IPS-15b (cell line): ENCODE results near the gene CACNG4.

Experiments used
- H3K27me3 ChIP-seq: one replicate; pipeline ENCODE4 v1.6.1; 2013; ENCODE audit warnings: low read length; ENCODE audit not compliant: control insufficient read depth, insufficient read depth
- H3K36me3 ChIP-seq: one replicate; pipeline ENCODE4 v1.6.1; 2013; ENCODE audit warnings: low read length; ENCODE audit not compliant: control insufficient read depth, insufficient read depth
- H3K4me1 ChIP-seq: one replicate; pipeline ENCODE4 v1.6.1; 2013; ENCODE audit warnings: mild to moderate bottlenecking, low read length; ENCODE audit not compliant: control insufficient read depth, insufficient read depth
- H3K4me3 ChIP-seq: one replicate; pipeline ENCODE4 v1.5.1; 2013; ENCODE audit warnings: low read depth, low read length
- H3K9ac ChIP-seq: one replicate; pipeline ENCODE4 v1.6.1; 2013; ENCODE audit warnings: low read depth, mild to moderate bottlenecking, low read length
- H3K9me3 ChIP-seq: one replicate; pipeline ENCODE4 v1.6.1; 2013; ENCODE audit warnings: mild to moderate bottlenecking, low read length; ENCODE audit not compliant: control insufficient read depth, insufficient read depth

Gene CACNG4

DNA sequence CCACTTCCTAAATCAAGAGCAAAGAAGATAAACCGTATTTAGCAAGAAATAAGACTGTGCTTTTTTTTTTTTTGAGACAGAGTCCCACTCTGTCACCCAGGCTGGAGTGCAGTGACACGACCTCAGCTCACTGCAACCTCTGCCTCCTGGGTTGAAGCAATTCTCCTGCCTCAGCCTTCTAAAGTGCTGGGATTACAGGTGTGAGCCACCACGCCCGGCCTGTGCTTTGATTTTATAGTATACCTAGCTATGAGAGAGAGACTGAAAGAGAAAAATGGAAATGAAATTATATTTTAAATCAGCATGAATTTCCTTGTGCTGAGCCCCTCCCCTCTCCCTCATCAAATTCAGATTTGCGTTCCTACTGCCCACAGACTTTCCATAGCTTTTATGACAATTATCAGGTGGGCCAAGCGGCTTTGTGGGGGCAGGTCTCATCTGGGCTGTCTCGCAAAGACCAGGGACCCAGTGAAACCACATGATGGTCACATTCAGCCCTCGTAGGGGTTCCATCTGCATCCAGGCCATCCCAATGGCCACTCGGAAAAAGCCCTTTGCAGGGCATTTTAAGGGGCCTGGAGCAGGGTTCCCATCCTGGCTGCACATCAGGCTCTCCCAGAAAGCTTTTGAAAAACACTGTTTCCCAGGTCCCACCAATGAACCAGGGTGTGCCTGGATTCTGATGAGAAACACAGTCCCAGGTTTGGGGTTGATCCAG lies 88.4 kb downstream of the CACNG4 start:
- Histone ChIP-seq H3K36me3 (no peaks in the 10 kb centered on the region), H3K27me3 (no peaks in the 10 kb centered on the region), H3K4me1 (no peaks in the 10 kb centered on the region), H3K4me3 (no peak overlapping the region), H3K9ac (no peak overlapping the region), H3K9me3 (no peaks in the 10 kb centered on the region)

DNA sequence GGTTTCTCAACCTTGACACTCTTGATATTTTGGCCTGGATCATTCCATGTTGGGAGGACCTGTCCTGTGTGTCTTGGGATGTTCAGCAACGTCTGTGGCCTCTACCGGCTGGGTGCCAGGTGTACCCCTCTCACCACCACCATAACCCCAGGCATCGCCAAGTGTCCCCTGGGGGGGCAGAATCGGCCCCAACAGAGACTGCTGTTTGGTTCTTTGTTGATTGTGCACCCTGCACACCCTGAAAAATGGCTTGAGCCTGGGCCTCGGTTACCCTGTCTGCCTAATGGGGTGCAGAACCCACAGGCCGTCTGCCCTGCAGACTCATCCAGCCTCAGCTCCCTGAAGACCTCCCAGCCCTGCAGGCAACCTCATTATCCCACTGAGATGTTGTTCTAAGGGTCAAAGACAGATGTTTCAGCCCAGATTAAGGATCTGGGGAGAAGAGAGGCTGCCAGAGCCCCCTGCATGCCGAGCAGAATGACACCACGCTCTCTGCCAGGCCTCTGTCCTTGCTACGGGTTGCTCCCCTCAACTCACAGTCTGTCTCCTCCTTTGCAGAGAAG lies 89.0 kb downstream of the CACNG4 start:
- Histone ChIP-seq H3K27me3 (no peaks in the 10 kb centered on the region), H3K4me1 (no peaks in the 10 kb centered on the region), H3K4me3 (no peak overlapping the region), H3K9me3 (no peaks in the 10 kb centered on the region), H3K36me3 (no peaks in the 10 kb centered on the region), H3K9ac (no peak overlapping the region)

DNA sequence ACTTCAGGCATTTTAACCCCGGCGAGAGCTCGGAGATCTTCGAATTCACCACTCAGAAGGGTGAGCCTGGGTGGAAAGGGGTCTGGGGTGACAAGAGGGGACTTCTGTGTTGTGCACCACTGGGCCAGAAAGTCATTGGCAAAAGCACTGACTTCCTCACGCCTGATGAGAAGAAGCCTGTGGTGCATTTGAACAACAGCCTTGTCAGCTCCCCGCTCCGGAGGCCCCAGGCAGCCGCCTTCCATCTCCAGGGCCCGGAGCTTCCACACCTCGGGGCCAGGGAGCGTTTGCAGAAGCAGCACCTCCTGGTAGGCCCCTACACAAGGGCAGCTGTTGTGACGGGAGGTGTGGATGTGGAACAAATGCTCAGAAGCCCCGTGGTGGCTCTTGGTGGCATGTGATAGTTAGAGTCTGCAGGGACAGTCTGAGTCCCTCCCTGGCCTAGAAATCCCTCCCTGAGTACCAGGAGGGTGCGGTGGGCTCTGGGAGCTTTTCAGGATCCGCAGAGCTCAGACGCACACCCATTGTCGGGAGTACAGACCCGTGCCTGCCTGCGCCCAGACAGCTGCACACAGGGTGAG lies 89.6 kb downstream of the CACNG4 start:
- H3K4me1 ChIP-seq: no peaks in the 10 kb centered on the region
- H3K9me3 ChIP-seq: no peaks in the 10 kb centered on the region
- H3K4me3 ChIP-seq: no peak overlapping the region
- H3K27me3 ChIP-seq: no peaks in the 10 kb centered on the region
- no peak overlapping the region for H3K9ac ChIP-seq
- no peaks in the 10 kb centered on the region for H3K36me3 ChIP-seq

DNA sequence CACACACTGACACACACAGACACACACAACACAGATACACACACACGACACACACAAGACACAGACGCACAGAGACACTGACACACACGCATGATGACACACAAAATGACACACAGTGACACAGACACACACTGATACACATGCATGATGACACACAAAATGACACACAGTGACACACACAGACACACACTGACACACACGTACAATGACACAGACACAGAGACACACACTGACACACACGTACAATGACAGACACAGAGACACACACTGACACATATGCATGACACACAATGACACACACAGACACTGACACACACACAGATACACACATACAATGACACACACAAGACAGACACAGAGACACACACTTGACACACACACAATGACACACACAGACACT lies 90.1 kb downstream of the CACNG4 start:
- Histone ChIP-seq H3K27me3 (no peaks in the 10 kb centered on the region), H3K36me3 (no peaks in the 10 kb centered on the region), H3K9ac (no peak overlapping the region), H3K4me3 (no peak overlapping the region), H3K4me1 (no peaks in the 10 kb centered on the region), H3K9me3 (no peaks in the 10 kb centered on the region)

DNA sequence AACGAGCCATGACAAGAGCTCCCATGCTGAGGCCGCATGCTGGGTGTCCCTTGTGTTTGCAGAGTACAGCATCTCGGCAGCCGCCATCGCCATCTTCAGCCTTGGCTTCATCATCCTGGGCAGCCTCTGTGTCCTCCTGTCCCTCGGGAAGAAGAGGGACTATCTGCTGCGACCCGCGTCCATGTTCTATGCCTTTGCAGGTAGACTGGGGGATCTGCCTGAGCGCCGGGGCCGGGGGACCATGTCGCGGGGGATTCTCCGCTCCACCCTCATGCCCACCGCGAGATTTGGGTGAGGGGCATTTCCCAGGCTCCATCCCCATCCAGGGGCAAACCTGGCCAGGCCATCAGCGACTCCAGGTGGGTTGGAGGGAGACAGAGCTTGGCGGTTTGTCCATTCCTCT lies 90.5 kb downstream of the CACNG4 start:
- no peaks in the 10 kb centered on the region for H3K36me3 ChIP-seq
- H3K4me1 ChIP-seq: no peaks in the 10 kb centered on the region
- H3K27me3 ChIP-seq: no peaks in the 10 kb centered on the region
- no peaks in the 10 kb centered on the region for H3K9me3 ChIP-seq
- H3K4me3 ChIP-seq: no peak overlapping the region
- H3K9ac ChIP-seq: no peak overlapping the region

DNA sequence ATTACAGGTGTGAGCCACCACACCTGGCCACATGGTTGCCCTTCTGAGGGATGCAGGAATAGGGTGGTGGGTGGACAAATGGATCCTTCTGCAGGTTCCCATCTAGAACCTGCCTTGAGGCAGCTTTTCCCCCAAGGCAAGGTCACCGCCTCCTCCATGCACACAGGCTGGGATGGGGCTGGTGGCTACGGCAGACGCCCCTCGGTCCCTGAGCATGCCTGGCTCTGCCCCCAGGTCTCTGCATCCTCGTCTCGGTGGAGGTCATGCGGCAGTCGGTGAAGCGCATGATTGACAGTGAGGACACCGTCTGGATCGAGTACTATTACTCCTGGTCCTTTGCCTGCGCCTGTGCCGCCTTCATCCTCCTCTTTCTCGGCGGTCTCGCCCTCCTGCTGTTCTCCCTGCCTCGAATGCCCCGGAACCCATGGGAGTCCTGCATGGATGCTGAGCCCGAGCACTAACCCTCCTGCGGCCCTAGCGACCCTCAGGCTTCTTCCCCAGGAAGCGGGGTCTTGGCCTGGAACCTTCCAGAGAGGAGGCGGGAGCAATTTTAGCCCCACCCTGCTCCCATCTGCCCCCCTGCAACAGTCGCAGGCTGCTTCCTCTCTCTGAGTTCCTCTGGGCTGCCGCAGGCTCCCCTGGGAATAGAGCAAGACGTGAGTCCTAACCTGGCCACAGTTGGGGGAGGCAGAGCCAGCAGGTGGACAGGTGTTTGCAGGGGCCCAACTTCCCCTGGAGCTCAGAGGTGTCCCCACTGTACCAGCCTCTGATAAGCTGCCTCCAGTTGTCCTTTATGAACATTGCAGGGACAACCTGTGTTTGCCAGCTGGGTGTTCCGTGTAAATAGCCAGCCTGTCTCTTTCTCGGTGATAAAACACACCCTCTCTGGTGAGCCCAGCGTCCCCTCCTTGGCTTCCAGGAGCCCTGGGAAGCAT lies 91.6 kb downstream of the CACNG4 start:
- Histone ChIP-seq H3K9me3 (no peaks in the 10 kb centered on the region), H3K9ac (no peak overlapping the region), H3K36me3 (no peaks in the 10 kb centered on the region), H3K27me3 (no peaks in the 10 kb centered on the region), H3K4me3 (no peak overlapping the region), H3K4me1 (no peaks in the 10 kb centered on the region)

DNA sequence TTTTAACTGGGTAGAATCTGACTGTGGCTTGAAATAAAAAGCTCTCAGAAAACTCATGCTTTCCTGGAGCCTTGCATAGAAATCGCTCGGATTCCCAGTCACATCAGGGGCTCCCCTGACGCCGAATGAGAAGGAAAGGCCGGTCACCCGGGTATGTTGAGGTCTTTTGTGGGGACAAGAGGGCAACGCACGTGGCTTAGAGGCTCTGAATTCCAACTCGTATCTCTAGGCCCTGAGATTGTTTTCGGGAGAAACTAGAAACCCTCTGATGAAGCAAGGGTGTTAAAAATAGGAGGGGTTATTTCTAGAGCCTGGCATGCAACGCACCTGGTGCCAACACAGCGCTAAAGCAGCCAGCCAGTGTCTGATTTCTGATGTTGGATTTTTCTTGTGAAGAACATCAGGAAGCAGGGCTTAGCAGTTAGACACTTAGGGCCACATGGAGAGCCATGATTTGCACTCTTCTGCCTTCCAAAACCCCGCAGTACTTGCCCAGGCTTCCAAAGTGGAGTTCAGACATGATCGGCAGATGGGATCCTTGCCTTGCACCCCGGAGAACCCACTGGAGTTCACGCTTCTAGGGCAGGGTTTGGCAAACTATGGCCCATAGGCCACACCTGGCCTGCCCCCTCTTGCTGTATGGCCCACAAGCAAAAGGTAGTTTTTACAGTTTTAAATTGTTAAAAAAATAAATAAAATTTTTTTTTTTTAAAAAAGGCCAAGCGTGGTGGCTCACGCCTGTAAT lies 92.4 kb downstream of the CACNG4 start:
- Histone ChIP-seq H3K27me3 (no peaks in the 10 kb centered on the region), H3K4me3 (no peak overlapping the region), H3K9ac (no peak overlapping the region), H3K36me3 (no peaks in the 10 kb centered on the region), H3K4me1 (no peaks in the 10 kb centered on the region), H3K9me3 (no peaks in the 10 kb centered on the region)

DNA sequence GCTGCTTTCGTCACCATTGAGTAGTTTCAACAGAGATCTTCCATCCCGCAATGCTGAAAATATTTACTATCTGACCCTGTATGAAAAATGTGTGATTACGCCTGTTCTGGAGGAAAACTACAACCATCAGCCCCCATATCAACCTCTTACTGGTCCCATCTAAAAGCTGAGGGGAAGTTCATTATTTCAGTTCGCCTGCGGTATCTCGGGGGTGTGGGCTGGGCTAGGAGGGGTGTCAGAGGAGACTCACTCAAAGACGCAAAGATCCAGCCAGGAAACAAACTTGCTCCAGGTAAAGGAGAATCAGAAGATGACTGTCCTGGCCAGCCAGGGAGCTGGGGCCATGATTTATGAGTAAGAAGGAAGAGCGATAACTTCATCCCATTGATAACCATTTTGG lies 93.5 kb downstream of the CACNG4 start:
- Histone ChIP-seq H3K9me3 (no peaks in the 10 kb centered on the region), H3K27me3 (no peaks in the 10 kb centered on the region), H3K36me3 (no peaks in the 10 kb centered on the region), H3K4me1 (no peaks in the 10 kb centered on the region), H3K4me3 (no peak overlapping the region), H3K9ac (no peak overlapping the region)

DNA sequence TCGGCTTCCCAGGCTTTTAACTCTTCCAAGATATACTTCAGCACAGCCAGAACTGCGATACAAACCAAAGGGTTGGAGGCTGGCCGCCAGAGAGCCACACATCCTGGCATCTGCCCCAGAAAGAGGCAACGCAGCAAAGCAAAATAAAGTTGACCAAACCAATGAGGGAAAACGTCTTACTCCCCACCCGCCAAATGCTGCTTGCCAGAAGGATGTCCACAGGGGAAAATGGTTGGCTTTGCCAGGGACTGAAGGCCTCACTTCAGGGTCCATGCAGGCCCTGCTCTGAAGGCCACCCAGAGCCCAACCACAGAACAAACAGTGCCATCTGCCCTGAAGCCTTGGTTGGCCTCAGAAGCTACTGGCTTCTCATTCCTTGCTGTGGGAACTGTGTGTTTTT lies 94.9 kb downstream of the CACNG4 start:
- Histone ChIP-seq H3K36me3 (no peaks in the 10 kb centered on the region), H3K9ac (no peak overlapping the region), H3K4me3 (no peak overlapping the region)

DNA sequence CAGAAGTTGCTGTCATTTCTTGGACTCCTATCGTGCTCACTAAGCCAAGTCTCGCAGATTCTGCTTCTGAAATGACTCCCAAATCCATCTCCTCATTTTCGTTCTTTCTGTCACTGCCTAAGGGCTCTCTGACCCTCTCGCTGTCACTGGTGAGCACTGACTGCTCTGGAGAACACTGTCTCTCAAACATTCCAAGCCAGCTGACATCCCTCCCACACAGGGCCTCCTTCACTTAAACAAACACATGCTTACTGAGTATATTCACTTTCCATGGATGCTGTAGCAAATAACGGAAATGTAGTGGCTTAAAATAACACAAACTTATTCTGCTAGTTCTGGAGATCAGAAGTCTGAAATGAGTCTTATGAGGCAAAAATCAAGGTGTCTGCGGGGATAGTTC lies 98.6 kb downstream of the CACNG4 start:
- H3K4me1 ChIP-seq: no peaks in the 10 kb centered on the region
- no peaks in the 10 kb centered on the region for H3K9me3 ChIP-seq
- no peaks in the 10 kb centered on the region for H3K27me3 ChIP-seq
- no peak overlapping the region for H3K9ac ChIP-seq
- no peak overlapping the region for H3K4me3 ChIP-seq
- H3K36me3 ChIP-seq: no peaks in the 10 kb centered on the region

More for the DNA sequence above, 94.9 kb downstream of the CACNG4 start:
- no peaks in the 10 kb centered on the region for H3K27me3 ChIP-seq
- H3K9me3 ChIP-seq: no peaks in the 10 kb centered on the region
- no peaks in the 10 kb centered on the region for H3K4me1 ChIP-seq

DNA sequence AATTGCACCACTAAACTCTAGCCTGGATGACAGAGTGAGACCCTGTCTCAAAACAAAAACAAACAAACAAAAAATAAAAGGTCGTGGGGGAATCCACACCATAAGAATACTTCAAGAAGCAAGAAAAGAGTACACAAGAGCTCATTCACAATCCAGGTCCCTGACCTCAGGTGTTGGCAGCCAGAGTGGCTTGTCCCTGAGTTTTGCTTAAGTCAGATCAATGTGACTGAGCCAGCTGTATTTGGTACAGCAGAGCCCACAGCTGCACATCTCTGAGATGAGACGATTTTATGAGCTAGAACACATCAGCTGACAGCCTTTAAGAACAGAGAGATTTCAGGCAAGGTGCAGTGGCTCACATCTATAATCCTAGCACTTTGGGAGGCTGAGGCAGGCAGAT lies 102.2 kb downstream of the CACNG4 start:
- Histone ChIP-seq H3K4me3 (no peak overlapping the region), H3K36me3 (no peaks in the 10 kb centered on the region), H3K9ac (no peak overlapping the region), H3K4me1 (no peaks in the 10 kb centered on the region), H3K9me3 (no peaks in the 10 kb centered on the region), H3K27me3 (no peaks in the 10 kb centered on the region)
